DND-41 (cell line): ENCODE measurements around the gene NRXN3.

Experiments used
- ATAC-seq: fragments of 200-7000 bp; cut with Tn5 transposase; 3 replicates; pipeline ENCODE4 v1.9.1; 2021; ENCODE audit warnings: low read depth; ENCODE audit not compliant: insufficient read depth
- DNase-seq: peaks from one replicate; pipeline ENCODE4 v3.0.0-alpha.2; 2020
- H2AFZ ChIP-seq: 2 replicates; pipeline ENCODE4 v1.6.0; 2012; ENCODE audit warnings: low read depth, low read length
- H3K27ac ChIP-seq: 2 replicates; pipeline ENCODE4 v1.5.1; 2012; ENCODE audit warnings: low read length, inconsistent platforms
- H3K27me3 ChIP-seq: fragments of 200-600 bp; sonication (generic); 2 replicates; pipeline ENCODE4 v1.6.0; 2012; ENCODE audit warnings: low read length, mild to moderate bottlenecking, inconsistent platforms; ENCODE audit not compliant: insufficient read depth, poor library complexity
- H3K36me3 ChIP-seq: 2 replicates; pipeline ENCODE4 v1.5.1; 2012; ENCODE audit warnings: low read length, inconsistent platforms; ENCODE audit not compliant: insufficient read depth
- H3K4me1 ChIP-seq: 2 replicates; pipeline ENCODE4 v1.5.1; 2012; ENCODE audit warnings: mild to moderate bottlenecking, low read length; ENCODE audit not compliant: insufficient read depth
- H3K4me2 ChIP-seq: 2 replicates; pipeline ENCODE4 v1.6.0; 2012; ENCODE audit warnings: mild to moderate bottlenecking, moderate library complexity, low read length, inconsistent platforms; ENCODE audit not compliant: insufficient read depth
- H3K4me3 ChIP-seq, 2 experiments: fragments of 200-600 bp in 1 of 2; shearing (Covaris generic) in 1 of 2; 2 replicates each; pipeline ENCODE4 v1.5.1; 2012 to 2016; ENCODE audit warnings: inconsistent platforms in 2 of 2, low read length in 2 of 2, mild to moderate bottlenecking in 2 of 2, low read depth in 1 of 2, moderate library complexity in 1 of 2
- H3K79me2 ChIP-seq: 2 replicates; pipeline ENCODE4 v1.6.0; 2012; ENCODE audit warnings: low read length, inconsistent platforms; ENCODE audit not compliant: insufficient read depth
- H3K9ac ChIP-seq: 2 replicates; pipeline ENCODE4 v1.6.0; 2012; ENCODE audit warnings: low read depth, mild to moderate bottlenecking, inconsistent platforms, low read length, moderate library complexity
- H3K9me3 ChIP-seq: 2 replicates; pipeline ENCODE4 v1.5.1; 2012; ENCODE audit warnings: low read length, moderate library complexity, mild to moderate bottlenecking, inconsistent platforms; ENCODE audit not compliant: insufficient read depth, severe bottlenecking
- H4K20me1 ChIP-seq: 2 replicates; pipeline ENCODE4 v1.6.0; 2012; ENCODE audit warnings: low read length; ENCODE audit not compliant: insufficient read depth
- EZH2 ChIP-seq: IDR thresholded peaks from 3 replicates; pipeline ENCODE4 v1.6.1; 2012; ENCODE audit warnings: borderline replicate concordance, low read depth, mild to moderate bottlenecking, moderate library complexity, low read length, inconsistent platforms; ENCODE audit not compliant: severe bottlenecking
- TF ChIP-seq, protein P1 (sequence below): IDR thresholded peaks from 2 replicates; pipeline ENCODE4 v1.5.1; 2012; ENCODE audit warnings: borderline replicate concordance, low read length, moderate library complexity, mild to moderate bottlenecking; ENCODE audit not compliant: poor library complexity, severe bottlenecking; ENCODE audit errors: extremely low read depth

NRXN3 gene

DNA sequence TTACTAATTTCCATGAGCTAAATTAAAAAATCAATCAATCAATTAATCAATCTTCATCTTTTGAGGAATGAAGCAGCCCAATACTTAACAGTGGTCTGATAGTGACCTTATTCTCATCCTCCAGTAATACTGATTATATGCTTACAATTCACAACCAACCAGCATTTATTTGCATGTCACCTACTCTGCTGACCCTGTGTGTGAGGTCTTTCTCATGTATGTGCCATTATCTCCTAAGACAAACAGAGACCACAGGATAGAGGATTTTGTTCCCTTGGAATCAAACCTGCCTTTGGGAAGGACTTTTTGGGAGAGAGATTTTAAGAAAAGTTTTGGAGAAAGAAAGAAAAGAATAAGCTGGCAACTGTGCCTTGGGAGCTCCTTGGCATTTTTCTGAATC, 197.2 kb downstream of the NRXN3 start:
- H3K79me2 ChIP-seq, result no peaks in the 10 kb centered on the region
- TF ChIP-seq, protein P1, sequence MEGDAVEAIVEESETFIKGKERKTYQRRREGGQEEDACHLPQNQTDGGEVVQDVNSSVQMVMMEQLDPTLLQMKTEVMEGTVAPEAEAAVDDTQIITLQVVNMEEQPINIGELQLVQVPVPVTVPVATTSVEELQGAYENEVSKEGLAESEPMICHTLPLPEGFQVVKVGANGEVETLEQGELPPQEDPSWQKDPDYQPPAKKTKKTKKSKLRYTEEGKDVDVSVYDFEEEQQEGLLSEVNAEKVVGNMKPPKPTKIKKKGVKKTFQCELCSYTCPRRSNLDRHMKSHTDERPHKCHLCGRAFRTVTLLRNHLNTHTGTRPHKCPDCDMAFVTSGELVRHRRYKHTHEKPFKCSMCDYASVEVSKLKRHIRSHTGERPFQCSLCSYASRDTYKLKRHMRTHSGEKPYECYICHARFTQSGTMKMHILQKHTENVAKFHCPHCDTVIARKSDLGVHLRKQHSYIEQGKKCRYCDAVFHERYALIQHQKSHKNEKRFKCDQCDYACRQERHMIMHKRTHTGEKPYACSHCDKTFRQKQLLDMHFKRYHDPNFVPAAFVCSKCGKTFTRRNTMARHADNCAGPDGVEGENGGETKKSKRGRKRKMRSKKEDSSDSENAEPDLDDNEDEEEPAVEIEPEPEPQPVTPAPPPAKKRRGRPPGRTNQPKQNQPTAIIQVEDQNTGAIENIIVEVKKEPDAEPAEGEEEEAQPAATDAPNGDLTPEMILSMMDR, result no peak
- no peak for TF ChIP-seq EZH2
- no peak overlapping the region for H3K27ac ChIP-seq
- no peaks in the 10 kb centered on the region for H3K36me3 ChIP-seq
- no peak overlapping the region for H3K9ac ChIP-seq
- no peaks in the 10 kb centered on the region for H3K4me1 ChIP-seq
- no peak for DNase-seq
- no peak overlapping the region for H2AFZ ChIP-seq
- H3K4me2 ChIP-seq, result no peak overlapping the region
- no peaks in the 10 kb centered on the region for H4K20me1 ChIP-seq
- no peak for ATAC-seq
- H3K4me3 ChIP-seq, result no peak overlapping the region
- no peaks in the 10 kb centered on the region for H3K9me3 ChIP-seq
- no peaks in the 10 kb centered on the region for H3K27me3 ChIP-seq

DNA sequence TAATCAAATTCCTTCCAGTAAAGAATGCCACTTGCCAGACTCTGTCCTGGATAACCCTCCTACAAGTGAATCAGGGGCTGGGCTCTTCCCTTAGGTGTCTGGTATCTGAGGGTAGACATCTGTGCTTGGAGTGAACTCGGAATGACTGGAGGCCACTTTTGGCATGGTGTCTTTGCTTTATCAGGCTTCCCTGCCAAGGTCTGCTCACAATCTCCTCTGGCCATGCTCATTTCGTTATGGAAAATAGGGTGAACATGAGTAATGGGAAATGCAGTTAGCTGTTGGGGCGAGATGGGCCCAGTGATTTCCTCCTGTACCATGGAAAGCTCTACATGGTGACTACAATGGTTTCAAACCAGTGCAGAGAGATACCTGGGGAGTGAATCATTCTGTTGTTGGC, 212.9 kb downstream of the NRXN3 start:
- Histone ChIP-seq H4K20me1 (no peaks in the 10 kb centered on the region), H3K36me3 (no peaks in the 10 kb centered on the region), H3K4me1 (no peaks in the 10 kb centered on the region), H3K27me3 (no peaks in the 10 kb centered on the region), H3K4me2 (no peak overlapping the region), H3K4me3 (no peak overlapping the region), H2AFZ (no peak overlapping the region), H3K9me3 (no peaks in the 10 kb centered on the region), H3K27ac (no peak overlapping the region), H3K9ac (no peak overlapping the region), H3K79me2 (no peaks in the 10 kb centered on the region)
- DNase-seq (no peak), ATAC-seq (no peak)
- TF ChIP-seq, protein P1, result no peak
- no peak for TF ChIP-seq EZH2

DNA sequence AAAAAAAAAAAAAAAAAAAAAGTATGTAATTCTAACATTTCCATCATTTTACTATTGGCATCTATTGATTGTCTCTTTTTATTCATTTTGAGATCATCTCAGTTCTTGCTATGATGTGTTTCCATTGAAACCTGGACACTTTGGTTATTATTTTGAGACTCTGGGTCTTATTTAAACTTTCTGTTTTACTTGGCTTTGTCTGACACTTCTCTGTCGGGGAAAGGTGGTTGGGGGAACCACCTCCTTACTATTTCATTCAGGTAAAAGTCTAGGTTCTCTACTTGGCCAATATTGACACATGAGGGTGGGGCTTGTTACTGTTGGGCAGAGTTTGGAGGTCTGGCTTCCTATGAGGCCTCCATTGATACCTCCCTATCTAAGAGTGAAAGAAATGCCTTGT, 228.0 kb downstream of the NRXN3 start:
- TF ChIP-seq EZH2, result no peak
- TF ChIP-seq, protein P1, result no peak
- H3K4me3 ChIP-seq, result no peak overlapping the region
- no peaks in the 10 kb centered on the region for H3K79me2 ChIP-seq
- ATAC-seq, result no peak
- no peak for DNase-seq
- H3K9ac ChIP-seq, result no peak overlapping the region
- no peaks in the 10 kb centered on the region for H3K27me3 ChIP-seq
- no peak overlapping the region for H3K4me2 ChIP-seq
- H3K4me1 ChIP-seq, result no peaks in the 10 kb centered on the region
- H3K9me3 ChIP-seq, result no peaks in the 10 kb centered on the region
- no peaks in the 10 kb centered on the region for H3K36me3 ChIP-seq
- no peak overlapping the region for H2AFZ ChIP-seq
- H4K20me1 ChIP-seq, result no peaks in the 10 kb centered on the region
- no peak overlapping the region for H3K27ac ChIP-seq
